ENCODE measurements around the gene ZNF438. TPM values are rescaled to one million over a fixed set of nuclear protein-coding genes. Genes with fewer than 3 reads are reported as not detected.

Gene ZNF438
- total and polyA plus RNA-seq, 2 of the 8 experiments (the other 6 are each of a cell fraction or from before 2014, with no cell fraction given) = 0.95 to 1.7 TPM

DNA sequence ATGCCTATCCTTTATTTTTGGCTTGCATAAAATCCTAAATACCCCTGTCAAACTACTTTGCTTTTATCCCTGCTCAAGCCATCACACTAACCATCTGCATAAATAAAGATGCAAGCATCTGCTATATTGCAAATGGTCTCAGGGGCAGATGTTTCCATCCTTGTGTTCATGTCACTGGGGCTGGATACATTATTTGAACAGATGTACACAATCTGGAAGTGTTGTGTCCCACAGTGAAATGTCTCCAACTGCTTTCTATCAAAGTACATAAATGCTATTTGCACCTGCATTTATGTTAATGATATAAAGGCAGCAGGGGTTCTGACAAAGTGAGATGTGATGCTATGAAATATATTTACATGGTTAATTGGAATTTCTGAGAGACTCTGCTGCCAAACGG is 163.1 kb downstream of the ZNF438 start (continued):
- TF ChIP-seq, protein P1, sequence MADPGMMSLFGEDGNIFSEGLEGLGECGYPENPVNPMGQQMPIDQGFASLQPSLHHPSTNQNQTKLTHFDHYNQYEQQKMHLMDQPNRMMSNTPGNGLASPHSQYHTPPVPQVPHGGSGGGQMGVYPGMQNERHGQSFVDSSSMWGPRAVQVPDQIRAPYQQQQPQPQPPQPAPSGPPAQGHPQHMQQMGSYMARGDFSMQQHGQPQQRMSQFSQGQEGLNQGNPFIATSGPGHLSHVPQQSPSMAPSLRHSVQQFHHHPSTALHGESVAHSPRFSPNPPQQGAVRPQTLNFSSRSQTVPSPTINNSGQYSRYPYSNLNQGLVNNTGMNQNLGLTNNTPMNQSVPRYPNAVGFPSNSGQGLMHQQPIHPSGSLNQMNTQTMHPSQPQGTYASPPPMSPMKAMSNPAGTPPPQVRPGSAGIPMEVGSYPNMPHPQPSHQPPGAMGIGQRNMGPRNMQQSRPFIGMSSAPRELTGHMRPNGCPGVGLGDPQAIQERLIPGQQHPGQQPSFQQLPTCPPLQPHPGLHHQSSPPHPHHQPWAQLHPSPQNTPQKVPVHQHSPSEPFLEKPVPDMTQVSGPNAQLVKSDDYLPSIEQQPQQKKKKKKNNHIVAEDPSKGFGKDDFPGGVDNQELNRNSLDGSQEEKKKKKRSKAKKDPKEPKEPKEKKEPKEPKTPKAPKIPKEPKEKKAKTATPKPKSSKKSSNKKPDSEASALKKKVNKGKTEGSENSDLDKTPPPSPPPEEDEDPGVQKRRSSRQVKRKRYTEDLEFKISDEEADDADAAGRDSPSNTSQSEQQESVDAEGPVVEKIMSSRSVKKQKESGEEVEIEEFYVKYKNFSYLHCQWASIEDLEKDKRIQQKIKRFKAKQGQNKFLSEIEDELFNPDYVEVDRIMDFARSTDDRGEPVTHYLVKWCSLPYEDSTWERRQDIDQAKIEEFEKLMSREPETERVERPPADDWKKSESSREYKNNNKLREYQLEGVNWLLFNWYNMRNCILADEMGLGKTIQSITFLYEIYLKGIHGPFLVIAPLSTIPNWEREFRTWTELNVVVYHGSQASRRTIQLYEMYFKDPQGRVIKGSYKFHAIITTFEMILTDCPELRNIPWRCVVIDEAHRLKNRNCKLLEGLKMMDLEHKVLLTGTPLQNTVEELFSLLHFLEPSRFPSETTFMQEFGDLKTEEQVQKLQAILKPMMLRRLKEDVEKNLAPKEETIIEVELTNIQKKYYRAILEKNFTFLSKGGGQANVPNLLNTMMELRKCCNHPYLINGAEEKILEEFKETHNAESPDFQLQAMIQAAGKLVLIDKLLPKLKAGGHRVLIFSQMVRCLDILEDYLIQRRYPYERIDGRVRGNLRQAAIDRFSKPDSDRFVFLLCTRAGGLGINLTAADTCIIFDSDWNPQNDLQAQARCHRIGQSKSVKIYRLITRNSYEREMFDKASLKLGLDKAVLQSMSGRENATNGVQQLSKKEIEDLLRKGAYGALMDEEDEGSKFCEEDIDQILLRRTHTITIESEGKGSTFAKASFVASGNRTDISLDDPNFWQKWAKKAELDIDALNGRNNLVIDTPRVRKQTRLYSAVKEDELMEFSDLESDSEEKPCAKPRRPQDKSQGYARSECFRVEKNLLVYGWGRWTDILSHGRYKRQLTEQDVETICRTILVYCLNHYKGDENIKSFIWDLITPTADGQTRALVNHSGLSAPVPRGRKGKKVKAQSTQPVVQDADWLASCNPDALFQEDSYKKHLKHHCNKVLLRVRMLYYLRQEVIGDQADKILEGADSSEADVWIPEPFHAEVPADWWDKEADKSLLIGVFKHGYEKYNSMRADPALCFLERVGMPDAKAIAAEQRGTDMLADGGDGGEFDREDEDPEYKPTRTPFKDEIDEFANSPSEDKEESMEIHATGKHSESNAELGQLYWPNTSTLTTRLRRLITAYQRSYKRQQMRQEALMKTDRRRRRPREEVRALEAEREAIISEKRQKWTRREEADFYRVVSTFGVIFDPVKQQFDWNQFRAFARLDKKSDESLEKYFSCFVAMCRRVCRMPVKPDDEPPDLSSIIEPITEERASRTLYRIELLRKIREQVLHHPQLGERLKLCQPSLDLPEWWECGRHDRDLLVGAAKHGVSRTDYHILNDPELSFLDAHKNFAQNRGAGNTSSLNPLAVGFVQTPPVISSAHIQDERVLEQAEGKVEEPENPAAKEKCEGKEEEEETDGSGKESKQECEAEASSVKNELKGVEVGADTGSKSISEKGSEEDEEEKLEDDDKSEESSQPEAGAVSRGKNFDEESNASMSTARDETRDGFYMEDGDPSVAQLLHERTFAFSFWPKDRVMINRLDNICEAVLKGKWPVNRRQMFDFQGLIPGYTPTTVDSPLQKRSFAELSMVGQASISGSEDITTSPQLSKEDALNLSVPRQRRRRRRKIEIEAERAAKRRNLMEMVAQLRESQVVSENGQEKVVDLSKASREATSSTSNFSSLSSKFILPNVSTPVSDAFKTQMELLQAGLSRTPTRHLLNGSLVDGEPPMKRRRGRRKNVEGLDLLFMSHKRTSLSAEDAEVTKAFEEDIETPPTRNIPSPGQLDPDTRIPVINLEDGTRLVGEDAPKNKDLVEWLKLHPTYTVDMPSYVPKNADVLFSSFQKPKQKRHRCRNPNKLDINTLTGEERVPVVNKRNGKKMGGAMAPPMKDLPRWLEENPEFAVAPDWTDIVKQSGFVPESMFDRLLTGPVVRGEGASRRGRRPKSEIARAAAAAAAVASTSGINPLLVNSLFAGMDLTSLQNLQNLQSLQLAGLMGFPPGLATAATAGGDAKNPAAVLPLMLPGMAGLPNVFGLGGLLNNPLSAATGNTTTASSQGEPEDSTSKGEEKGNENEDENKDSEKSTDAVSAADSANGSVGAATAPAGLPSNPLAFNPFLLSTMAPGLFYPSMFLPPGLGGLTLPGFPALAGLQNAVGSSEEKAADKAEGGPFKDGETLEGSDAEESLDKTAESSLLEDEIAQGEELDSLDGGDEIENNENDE (IDR thresholded peaks at IDR 0.05; ENCODE audit: insufficient replicate concordance, low read length) = no peak
- TF ChIP-seq RFX5 (IDR thresholded peaks at IDR 0.05; ENCODE audit: borderline replicate concordance, low read depth, low read length) (no peak), SRF (IDR thresholded peaks at IDR 0.05; ENCODE audit: low read depth, low read length) (no peak), YY1 (IDR thresholded peaks at IDR 0.05; ENCODE audit: low read depth, low read length) (no peak), SP1 (IDR thresholded peaks at IDR 0.05; ENCODE audit: low read depth, low read length) (no peak)
- TF ChIP-seq, protein P2, sequence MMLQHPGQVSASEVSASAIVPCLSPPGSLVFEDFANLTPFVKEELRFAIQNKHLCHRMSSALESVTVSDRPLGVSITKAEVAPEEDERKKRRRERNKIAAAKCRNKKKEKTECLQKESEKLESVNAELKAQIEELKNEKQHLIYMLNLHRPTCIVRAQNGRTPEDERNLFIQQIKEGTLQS (IDR thresholded peaks at IDR 0.05; ENCODE audit: insufficient read depth, low read depth, low read length) = no peak
